SHP77 (cell line): ENCODE measurements around the gene FBP2.
"Not testable (repeated sequence)": the region's sequence is repeated elsewhere in the genome, so short reads cannot be mapped to it uniquely, and the experiment has no call there.

Experiments used
- DNase-seq, 2 experiments: peaks; one replicate each; lab custom pipeline; 2025; lab: John Stamatoyannopoulos, UW

FBP2 gene

GRCh38 chr9:94606646-94607422 lies 13.2 kb upstream of the FBP2 start:
- DNase-seq = no peak

GRCh38 chr9:94603259-94604160 lies 9.9 kb upstream of the FBP2 start:
- DNase-seq = peak; percentile 42 to 56

GRCh38 chr9:94602666-94603065 lies 9.0 kb upstream of the FBP2 start:
- no peak for DNase-seq

GRCh38 chr9:94600715-94601114 lies 7.1 kb upstream of the FBP2 start:
- no peak for DNase-seq

- DNase-seq = peak in 1 of 2 experiments; percentile 28
Measured at GRCh38 chr9:94600258-94600657, 6.6 kb upstream of the FBP2 start.

GRCh38 chr9:94599102-94599501 lies 5.5 kb upstream of the FBP2 start:
- DNase-seq = no peak

GRCh38 chr9:94592683-94593082 lies 941 bp downstream of the FBP2 start:
- not testable (repeated sequence) for DNase-seq

GRCh38 chr9:94591876-94592275 lies 1.7 kb downstream of the FBP2 start:
- DNase-seq = no peak

- not testable (repeated sequence) for DNase-seq
Measured at GRCh38 chr9:94591046-94591545, 2.5 kb downstream of the FBP2 start.

GRCh38 chr9:94588681-94589080 lies 4.9 kb downstream of the FBP2 start:
- DNase-seq = no peak

- no peak for DNase-seq
Measured at GRCh38 chr9:94586814-94587213, 6.8 kb downstream of the FBP2 start.

- DNase-seq = no peak
Measured at GRCh38 chr9:94586316-94586715, 7.3 kb downstream of the FBP2 start.

- no peak for DNase-seq
Measured at GRCh38 chr9:94584555-94584954, 9.1 kb downstream of the FBP2 start.

GRCh38 chr9:94581728-94582127 lies 11.9 kb downstream of the FBP2 start:
- DNase-seq = no peak

GRCh38 chr9:94577571-94577970 lies 16.1 kb downstream of the FBP2 start:
- DNase-seq = no peak

GRCh38 chr9:94577036-94577435 lies 16.6 kb downstream of the FBP2 start:
- DNase-seq = no peak

GRCh38 chr9:94576131-94576530 lies 17.5 kb downstream of the FBP2 start:
- DNase-seq = no peak

GRCh38 chr9:94568972-94569712 lies 24.5 kb downstream of the FBP2 start:
- DNase-seq = no peak

- no peak for DNase-seq
Measured at GRCh38 chr9:94568250-94568889, 25.3 kb downstream of the FBP2 start.

- no peak for DNase-seq
Measured at GRCh38 chr9:94567271-94567670, 26.4 kb downstream of the FBP2 start.

- no peak for DNase-seq
Measured at GRCh38 chr9:94566550-94566949, 27.1 kb downstream of the FBP2 start.

- not testable (repeated sequence) for DNase-seq
Measured at GRCh38 chr9:94564279-94564678, 29.3 kb downstream of the FBP2 start.
